Left ventricle myocardium inferior (tissue), 1 donor: Measurements from ENCODE around the gene PTPRM. TPM values are rescaled to one million over a fixed set of nuclear protein-coding genes. Genes with fewer than 3 reads are reported as not detected.

ENCODE experiments used
- DNase-seq: peaks from one replicate; pipeline ENCODE4 v3.0.0-alpha.2; 2020
- H3K27ac ChIP-seq: fragments of 200-600 bp; replicated peaks from 2 replicates; pipeline ENCODE4 v1.8.0; 2021
- H3K27me3 ChIP-seq: fragments of 200-600 bp; 2 replicates; pipeline ENCODE4 v1.8.0; 2021; ENCODE audit warnings: low read depth
- H3K36me3 ChIP-seq: fragments of 200-600 bp; 2 replicates; pipeline ENCODE4 v1.8.0; 2021
- H3K4me1 ChIP-seq: fragments of 200-600 bp; 2 replicates; pipeline ENCODE4 v1.8.0; 2021
- H3K4me3 ChIP-seq: fragments of 200-600 bp; 2 replicates; pipeline ENCODE4 v1.8.0; 2021; ENCODE audit warnings: mild to moderate bottlenecking, moderate library complexity
- H3K9me3 ChIP-seq: fragments of 200-600 bp; replicated peaks from 2 replicates; pipeline ENCODE4 v1.8.0; 2021
- CTCF ChIP-seq: fragments of 200-600 bp; IDR thresholded peaks from 2 replicates; pipeline ENCODE4 v1.8.0; 2021; ENCODE audit warnings: antibody characterized with exemption, mild to moderate bottlenecking, borderline replicate concordance
- intact Hi-C: fragments of 100-400 bp; cut with micrococcal nuclease; formaldehyde crosslinking; loops from one replicate; pipeline ENCODE4 v1.11.0; 2022
- total RNA-seq: library from RNA; stranded (reverse); fragmentation: NEBNext Ultra II Directional; extraction: Animal tissue kit (Norgen Biotek cat#: 25700); gene quantifications from one replicate; pipeline ENCODE4 v1.2.1, GENCODE V29; 2021
- donor health status: DM: no; HTN: yes; CAD: no; lungs with severe emphysema.

PTPRM gene
- total RNA-seq, 1 donor from 2014 or later = 132 TPM

GRCh38 chr18:8424917-8425725 lies 858.0 kb downstream of the PTPRM start:
- Histone ChIP-seq H3K4me1 (peaks cover 10% of the 10 kb centered on the region), H3K27ac (no peak overlapping the region), H3K9me3 (no peaks in the 10 kb centered on the region), H3K27me3 (no peaks in the 10 kb centered on the region), H3K4me3 (no peak overlapping the region), H3K36me3 (no peaks in the 10 kb centered on the region)
- TF ChIP-seq CTCF = no peak
- DNase-seq = no peak
- intact Hi-C loops = no loop called here

- intact Hi-C loops = no loop called here
- no peak for DNase-seq
- no peak overlapping the region for H3K27ac ChIP-seq
- no peaks in the 10 kb centered on the region for H3K9me3 ChIP-seq
- no peak overlapping the region for H3K4me3 ChIP-seq
- no peaks in the 10 kb centered on the region for H3K27me3 ChIP-seq
- H3K36me3 ChIP-seq = no peaks in the 10 kb centered on the region
- TF ChIP-seq CTCF = peak; percentile 13
- peaks cover 10% of the 10 kb centered on the region for H3K4me1 ChIP-seq
These were observed 859.3 kb downstream of the PTPRM start for GRCh38 chr18:8426401-8426800.

GRCh38 chr18:8427339-8427738 lies 860.2 kb downstream of the PTPRM start:
- Histone ChIP-seq H3K36me3 (no peaks in the 10 kb centered on the region), H3K4me1 (peaks cover 10% of the 10 kb centered on the region), H3K4me3 (no peak overlapping the region), H3K27me3 (no peaks in the 10 kb centered on the region), H3K27ac (no peak overlapping the region), H3K9me3 (no peaks in the 10 kb centered on the region)
- no peak for TF ChIP-seq CTCF
- intact Hi-C loops = no loop called here
- DNase-seq = no peak

GRCh38 chr18:8428951-8429350 lies 861.8 kb downstream of the PTPRM start:
- Histone ChIP-seq H3K36me3 (no peaks in the 10 kb centered on the region), H3K9me3 (no peaks in the 10 kb centered on the region), H3K27ac (no peak overlapping the region), H3K4me3 (no peak overlapping the region), H3K4me1 (no peaks in the 10 kb centered on the region), H3K27me3 (no peaks in the 10 kb centered on the region)
- intact Hi-C loops = no loop called here
- DNase-seq = no peak
- no peak for TF ChIP-seq CTCF

- no peak for TF ChIP-seq CTCF
- Histone ChIP-seq H3K27me3 (peaks cover 7% of the 10 kb centered on the region), H3K9me3 (no peaks in the 10 kb centered on the region), H3K4me1 (no peaks in the 10 kb centered on the region), H3K27ac (no peak overlapping the region), H3K4me3 (no peak overlapping the region), H3K36me3 (no peaks in the 10 kb centered on the region)
- DNase-seq = no peak
- intact Hi-C loops = no loop called here
These were observed 863.9 kb downstream of the PTPRM start for GRCh38 chr18:8431036-8431435.
